HG02981 (cell line): ENCODE measurements around the gene IRGQ.
"Not testable (repeated sequence)": the region's sequence is repeated elsewhere in the genome, so short reads cannot be mapped to it uniquely, and the experiment has no call there.

ENCODE experiments used
- ATAC-seq: cut with Tn5 transposase; IDR thresholded peaks from one replicate; pipeline ENCODE4 v1.9.1; 2021; ENCODE audit warnings: mild to moderate bottlenecking, moderate library complexity; ENCODE audit not compliant: unreplicated experiment

IRGQ gene

DNA sequence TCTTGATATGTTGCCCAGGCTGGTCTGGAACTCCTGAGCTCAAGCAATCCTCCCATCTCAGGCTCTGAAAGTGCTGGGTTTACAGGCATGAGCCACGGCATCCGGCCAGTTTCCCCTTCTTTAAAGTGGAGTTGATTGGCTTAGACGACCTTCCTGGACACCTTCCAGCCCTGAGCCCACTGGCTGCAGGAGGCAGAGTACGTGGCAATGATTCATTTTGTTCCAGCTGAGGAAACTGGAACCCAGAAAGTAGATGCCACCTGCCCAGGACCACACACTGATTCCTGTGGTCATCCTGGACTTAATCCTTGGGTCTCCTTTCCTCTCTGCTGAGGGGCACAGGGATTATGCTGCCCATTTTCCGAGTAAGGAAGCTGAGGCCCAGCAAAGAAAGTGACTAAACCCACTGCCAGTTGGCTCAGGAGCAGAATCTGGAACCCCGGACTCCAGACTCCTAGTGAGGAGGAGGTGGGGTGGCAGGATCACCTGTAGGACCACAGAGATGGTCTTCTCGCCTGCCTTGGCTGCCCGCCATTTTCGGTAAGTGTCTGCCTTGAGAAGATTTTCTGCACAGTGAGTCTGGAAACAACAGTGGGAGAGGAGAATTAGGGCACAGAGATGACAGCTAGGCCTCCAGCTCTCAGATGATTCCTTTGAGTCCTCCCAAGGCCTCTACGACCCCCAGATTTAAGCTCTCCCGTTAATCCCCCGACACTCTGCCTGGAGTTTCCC, 21.3 kb downstream of the IRGQ start:
- no peak for ATAC-seq

DNA sequence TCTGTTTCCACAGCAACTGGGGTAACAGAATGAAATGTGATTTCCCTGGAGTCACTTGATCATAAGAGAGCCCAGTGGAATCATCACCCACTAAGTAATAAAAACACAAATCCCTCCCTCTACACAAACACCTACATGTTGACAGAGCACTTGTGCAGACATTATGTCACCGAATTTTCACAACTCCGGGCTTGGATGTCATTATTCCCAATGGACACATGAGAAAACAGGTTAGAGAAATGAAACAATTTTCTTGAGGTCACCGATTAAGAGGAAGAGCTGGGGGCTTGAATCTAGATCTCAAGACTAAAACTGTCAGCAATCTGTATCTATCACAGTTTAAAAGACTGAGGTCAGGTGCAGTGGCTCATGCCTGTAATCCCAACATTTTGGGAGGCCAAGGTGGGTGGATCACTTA, 23.8 kb downstream of the IRGQ start:
- ATAC-seq, result no peak

DNA sequence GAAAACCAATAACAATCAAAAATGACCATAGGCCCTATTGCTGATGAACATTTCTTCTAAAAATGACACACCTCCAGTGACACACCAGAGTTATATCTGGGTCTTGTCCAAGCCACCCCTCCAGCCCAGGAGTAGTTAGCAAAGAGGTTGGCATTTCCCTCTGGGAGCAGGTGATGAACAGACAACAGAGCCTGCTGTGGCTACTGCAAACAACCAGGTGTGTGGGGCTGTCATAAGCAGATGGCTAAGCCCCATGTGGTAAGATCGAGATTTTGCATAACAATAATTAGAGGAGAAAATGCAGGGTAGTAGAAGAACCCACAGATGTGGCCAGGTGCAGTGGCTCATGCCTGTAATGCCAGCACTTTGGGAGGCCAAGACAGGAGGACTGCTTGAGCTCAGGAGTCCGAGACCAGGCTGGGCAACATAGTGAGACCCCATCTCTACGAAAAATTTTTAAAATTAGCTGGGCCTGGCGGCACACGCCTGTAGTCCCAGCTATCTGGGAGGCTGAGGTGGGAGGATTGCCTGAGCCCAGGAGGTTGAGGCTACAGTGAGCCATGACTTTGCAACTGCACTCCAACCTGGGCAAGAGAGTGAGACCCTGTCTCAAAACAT, 25.7 kb downstream of the IRGQ start:
- ATAC-seq, result no peak

DNA sequence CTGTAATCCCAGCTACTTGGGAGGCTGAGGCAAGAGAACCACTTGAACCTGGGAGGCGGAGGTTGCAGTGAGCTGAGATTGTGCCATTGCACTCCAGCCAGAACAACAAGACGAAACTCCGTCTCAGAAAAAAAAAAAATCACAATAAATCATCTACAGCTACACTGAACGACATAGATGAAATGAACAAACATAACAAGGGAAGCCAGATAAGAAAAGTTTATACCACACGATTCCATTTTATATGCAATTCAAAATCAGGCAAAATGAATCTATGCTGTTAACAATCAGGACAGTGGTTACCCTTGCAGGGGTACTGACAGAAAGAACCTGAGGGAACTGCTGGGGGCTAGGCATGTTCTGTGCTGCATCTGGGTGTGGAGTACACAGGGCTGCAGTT, 26.3 kb downstream of the IRGQ start:
- no peak for ATAC-seq

DNA sequence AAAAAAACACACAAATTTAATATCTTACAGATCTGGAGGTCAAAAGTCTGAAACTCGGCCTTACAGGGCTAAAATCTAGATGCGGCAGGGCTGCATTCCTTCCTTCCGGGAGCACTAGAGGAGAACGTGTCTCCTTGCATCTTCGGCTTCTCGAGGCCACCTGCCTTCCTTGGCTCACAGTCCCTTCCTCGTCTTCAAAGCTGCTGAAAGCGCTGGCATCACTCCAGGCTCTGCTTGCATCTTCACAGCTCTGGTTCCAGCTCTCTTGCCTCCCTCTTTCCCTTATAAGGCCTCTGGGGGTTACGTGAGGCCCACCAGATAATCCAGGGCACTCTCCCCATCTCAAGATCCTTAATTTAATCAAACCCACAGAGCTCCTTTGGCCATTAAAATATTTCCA, 31.1 kb downstream of the IRGQ start:
- ATAC-seq, result no peak

DNA sequence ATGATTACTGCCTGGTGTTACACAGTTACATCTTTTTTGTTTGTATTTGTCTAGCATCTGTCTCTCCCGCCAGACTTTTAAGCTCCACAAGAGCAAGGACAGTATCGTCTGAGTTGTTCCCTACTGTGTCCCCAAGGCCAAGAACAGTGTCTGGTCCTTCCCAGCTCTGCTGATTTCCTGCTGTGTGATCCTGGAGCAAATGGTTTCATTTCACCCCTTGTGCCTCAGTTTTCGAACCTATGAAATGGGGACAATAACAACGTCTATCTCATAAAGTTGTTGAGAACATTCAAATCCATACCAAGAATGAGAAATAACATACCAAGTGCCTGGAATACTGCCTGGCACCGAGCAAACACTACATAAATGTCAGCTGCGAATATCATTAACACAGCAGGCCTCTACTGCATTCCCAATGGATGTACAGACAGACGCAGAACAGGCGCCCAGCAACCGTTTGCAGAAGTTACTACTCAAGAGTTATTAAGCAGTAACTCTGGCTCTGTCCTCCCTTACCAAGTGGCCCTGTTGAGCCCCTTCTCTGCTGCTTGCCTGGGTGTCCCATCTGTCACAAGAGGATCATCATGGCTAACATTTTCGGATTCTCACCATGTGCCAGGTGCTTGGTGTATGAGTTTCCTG, 32.0 kb downstream of the IRGQ start:
- ATAC-seq, result no peak

DNA sequence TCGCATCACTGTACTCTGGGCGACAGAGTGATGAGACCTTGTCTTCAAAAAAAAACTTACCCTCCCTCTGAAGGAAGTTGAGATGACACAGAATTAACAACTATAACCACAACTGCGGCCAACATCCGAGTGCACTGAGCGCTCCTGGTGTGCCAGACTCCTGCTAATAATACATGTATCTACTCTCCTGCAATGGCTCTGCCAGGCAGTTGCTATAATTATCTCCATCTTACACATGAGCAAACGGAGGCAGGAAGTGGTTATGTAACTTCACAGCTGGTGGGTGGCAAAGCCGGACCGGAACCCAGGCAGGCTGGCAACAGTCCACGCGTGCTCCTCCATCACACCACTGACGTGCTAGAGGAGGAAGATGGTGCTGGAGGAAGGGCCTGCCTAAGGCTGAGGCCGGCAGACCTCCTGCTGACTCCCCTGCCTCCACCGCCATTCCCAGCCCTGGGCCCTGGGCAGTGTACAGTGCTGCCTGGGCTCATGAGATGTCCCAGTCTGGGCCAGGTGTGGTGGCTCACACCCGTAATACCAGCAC, 33.2 kb downstream of the IRGQ start:
- peak; percentile 75 for ATAC-seq

DNA sequence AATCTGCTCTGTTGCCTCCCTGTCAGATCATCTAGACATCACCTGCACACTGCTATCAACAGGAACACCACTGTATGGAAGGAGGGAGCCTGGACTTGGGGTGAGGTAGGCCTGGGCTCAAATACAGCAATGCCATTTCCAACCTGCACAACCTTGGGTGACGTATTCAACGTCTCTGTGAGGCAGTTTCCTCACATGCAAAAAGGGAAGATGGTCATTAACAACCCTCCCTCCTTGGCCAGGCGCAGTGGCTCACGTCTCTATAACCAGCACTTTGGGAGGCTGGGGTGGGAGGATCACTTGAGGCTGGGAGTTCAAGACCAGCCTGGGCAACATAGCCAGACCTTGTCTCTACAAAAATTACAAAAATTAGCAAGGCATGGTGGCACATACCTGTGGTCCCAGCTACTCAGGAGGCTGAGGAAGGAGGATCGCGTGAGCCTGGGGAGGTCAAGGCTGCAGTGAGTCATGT, 33.7 kb downstream of the IRGQ start:
- no peak for ATAC-seq

DNA sequence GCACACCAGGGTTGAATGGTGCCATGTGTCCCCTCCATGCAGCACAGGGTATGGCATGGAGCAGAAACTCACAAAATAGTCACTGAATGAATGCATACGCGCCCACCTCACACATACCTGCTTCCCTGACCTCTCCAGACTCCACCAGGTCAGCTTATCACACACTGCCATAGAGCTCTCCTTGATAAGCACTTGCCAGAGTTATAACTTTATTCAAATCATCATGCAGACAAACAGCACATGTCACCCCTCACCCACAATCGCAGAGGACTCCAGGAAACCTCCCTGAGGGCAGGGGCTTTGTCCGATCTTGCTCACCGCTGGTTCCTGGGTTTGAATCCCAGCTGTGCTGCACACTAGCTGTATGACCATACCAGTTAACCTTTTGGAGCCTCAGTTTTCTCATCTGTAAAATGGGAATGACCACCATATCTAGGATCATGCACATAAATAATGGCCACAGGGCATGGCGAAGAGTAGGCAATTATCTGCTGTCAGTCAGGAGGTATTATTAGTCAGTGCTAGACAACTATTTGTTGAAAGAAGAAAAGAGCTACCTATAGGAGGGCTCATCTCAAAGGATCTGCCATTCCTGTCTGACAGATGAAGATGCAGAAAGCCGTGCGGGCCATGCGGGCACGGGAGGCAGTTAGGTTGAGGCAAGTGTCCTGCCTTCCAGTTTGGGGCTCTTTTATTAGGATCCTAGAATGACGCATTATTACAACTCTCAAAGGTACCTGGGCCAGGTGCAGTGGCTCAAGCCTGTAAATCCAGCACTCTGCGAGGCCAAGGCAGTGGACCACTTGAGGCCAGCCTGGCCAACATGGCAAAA, 34.6 kb downstream of the IRGQ start:
- ATAC-seq, result no peak

DNA sequence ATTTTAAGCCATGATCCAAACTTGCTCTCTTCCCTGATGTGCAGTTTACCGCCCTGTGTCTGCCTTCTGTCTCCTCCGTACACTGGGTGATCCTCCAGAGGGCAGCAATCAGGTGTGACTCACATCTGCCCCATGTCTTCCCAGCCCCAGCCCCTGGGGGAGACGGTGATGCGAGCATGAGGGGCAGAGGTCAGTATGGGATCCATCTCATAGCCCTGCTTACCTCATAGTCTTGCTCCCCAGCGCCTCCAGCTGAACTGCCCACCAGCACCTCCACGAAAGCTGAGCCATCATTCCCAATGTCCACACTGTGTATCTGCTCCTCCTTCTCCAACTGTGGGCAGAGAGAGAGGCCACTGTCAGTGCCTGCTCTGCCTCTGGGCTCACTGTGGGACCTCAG, 35.2 kb downstream of the IRGQ start:
- ATAC-seq, result no peak

DNA sequence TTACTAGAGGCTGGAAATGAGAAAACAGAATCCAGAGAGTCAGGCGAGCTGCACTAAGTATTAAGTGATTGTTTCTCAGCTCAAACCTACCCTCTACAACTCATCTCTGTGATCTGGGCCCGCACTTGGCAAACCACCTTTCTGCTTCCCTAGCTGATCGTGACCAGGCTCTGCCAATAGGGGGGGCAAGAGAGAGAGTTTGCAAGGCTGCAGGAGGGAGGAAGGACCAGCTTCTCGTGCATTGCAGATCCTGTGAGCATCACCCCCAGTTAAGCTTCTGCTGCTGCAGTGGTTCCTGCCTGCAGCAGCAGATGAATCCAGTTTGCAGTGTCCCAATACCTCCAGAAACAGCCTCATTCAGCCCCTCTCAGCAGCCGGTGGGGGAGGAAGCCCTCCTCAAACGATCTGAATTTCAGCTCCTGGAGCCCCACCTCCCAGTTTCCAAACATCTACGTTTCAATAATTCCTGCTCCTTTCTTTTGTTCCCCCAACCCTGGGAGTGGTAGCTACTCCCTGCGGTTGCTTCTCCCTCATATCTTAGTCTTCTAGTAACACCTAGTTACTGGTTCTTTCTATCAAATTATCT, 40.7 kb downstream of the IRGQ start:
- ATAC-seq, result no peak

DNA sequence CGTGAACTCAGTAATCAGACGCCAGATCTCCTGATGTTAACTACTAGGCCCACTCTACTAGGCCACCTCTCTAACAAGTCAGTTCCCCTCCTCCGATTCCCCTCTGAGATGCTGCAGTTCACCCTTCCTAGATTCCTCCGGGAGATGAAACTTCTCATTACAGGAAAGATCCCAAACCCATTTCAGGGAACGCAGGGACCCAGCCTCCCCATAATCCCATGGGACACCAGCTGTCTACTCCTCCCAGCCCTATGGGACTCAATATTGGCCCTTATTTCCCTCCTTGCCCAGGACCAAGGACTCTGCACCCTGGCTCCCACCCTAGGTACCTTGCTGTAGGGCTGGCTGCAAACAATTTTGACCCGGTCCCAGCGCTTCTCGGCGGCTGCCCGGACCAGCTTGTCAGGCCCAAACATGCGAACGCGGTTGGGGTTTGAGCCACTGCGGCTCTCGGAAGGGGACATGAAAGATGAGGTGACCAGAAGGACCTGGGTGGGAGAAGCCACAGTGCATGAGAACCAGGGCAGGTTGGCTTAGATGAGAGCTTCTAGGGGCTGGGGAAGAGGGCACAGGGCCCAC, 41.5 kb downstream of the IRGQ start:
- no peak for ATAC-seq

DNA sequence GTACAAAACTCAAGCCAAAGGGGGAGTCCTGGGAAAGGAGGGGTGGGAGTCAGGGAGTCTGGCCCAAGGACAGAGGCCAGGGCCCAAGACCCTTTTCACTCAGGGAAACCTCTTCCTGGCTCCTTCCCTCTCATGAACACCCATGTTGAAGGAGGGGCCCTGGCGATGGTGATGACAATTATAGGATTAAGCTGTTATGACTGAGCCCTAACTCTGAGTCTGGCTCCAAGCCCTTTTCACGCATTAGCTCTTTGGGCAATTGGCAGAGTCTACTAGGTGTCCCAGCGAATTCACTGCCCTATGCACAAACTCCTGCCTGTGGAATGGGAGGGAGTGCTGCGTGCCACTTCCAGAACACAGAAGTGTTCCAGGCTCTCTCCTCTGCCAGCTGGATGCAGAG, 42.3 kb downstream of the IRGQ start:
- ATAC-seq, result no peak

DNA sequence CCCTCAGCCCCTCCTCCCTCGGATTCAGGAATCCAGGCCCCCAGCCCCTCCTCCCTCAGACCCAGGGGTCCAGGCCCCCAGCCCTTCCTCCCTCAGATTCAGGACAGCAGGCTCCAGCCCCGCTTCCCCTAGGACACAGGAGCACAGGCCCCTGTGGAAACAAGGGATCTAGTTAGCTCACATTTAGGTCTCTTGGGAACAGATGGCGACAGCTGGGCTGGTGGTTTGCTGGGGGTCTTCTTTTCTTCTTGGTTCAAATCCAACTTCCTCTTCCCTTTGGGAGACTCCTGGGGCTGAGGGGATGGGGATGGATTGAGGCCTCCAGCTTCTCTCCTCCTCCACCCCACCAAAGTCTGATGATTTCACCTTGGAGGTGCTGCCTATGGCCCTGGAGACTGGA, 43.3 kb downstream of the IRGQ start:
- ATAC-seq, result no peak

DNA sequence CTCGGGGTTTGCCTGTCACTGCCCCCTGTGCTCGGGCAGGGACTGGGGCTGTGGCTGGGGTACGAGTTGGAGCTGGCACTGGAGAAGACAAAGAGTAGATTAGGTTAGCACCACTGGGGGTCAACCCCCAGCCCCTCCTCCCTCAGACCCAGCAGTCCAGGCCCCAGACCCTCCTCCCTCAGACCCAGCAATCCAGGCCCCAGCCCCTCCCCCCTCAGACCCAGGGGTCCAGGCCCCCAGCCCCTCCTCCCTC, 43.8 kb downstream of the IRGQ start:
- ATAC-seq, result no peak

DNA sequence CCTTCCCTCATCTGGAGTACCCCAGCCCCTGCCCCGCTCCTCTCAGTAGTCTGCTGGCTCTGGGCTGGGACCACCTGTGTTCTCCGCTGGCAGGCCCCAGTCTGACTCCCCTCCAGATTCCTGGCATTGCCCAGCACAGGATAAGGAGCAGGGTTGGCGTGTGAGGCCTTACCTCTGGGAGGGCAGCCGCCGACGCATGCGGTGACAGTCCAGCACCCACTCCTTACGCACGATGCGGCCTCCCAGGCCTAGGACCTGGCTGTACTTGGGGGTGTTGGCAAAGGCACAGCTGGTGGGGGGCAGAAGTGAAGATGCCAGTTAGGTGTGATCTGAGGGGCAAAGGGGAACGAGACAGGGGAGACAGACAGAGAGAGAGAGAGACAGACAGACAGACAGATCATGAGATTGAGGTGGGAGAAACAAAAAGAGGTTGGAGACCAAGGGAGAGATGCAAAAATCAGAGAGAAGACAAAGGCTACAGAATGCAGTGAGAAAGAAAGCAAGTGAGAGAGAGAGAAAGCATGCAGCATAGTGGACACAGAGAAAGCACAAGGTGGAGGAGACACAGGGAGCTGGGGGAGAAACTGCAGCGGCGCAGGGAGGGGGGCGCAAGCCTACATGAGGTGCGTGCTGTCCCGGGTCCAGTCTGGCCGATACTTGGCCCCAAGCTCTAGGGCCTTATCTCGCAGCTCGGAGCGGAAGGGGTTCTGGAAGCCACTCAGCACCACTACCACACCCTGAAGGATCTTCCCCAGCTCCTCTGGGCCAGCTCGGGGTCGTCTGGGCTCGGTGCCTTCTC, 44.3 kb downstream of the IRGQ start:
- ATAC-seq, result no peak

DNA sequence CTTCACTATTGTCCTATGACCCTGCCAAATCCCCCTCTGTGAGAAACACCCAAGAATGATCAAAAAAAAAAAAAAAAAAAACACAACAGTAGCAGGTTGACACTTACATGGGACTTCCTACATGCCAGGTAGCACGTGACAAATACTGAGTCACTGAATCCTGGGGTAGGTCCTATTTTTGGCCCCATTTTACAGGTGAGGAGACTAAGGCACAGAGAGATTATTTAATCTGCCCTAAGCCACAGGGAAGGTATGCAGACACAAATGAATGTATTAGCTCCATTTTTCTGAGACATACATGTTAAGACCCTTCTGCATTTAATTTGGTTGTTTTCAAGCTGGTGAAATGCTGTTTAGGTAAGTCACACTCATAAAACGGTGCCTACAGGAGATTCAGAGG, 47.2 kb downstream of the IRGQ start:
- no peak for ATAC-seq

DNA sequence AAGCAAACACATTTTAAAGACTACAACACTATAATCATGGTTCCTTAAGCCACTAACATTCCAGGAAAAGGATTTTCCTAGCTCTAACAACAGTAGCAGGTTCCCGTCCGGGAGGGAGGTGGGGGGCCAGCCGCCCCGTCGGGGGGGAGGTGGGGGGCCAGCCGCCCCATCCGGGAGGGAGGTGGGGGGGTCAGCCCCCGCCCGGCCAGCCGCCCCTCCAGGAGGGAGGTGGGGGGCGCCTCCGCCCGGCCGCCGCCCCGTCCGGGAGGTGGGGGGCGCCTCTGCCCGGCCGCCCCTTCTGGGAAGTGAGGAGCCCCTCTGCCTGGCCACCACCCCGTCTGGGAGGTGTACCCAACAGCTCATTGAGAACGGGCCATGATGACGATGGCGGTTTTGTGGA, 48.0 kb downstream of the IRGQ start:
- ATAC-seq, result not testable (repeated sequence)

DNA sequence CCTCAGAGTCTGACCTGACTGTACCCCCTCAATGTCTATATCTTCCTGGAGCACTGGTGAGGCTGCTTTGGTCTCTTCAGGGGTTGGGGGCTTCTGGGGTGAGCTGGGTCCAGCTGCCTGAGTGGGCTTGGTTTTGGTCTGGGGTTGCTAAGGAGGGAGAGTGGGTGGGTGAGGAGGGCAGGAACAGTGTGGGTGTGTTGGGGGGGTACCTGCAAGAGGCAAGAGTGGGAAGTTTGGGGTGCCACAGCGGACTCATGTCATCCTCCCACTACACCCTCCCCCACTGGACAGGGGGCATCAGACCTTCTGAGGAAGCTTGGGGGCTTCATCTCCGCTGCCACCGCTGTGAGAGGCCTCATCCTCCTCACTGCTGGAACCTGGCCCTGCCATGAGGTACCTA, 49.4 kb downstream of the IRGQ start:
- ATAC-seq, result no peak

DNA sequence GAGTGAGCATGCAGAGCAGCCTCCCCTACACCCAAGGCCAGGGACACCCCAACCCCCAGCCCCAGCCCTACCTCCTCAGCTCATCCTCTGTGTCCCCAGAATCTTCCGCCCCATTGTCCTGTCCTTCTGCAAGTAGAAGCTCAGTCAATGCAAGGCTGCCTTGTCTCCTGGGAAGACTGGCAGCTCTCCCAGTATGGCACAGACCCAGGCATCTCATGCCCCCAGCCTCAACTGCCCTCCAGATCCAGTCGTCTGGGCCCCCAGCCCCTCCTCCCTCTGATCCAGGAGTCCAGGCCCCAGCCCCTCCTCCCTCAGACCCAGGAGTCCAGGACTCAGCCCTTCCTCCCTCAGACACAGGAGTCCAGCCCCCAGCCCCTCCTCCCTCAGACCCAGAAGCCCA, 50.0 kb downstream of the IRGQ start:
- ATAC-seq, result no peak
